Measurements from ENCODE around the gene NT5DC3. TPM values are rescaled to one million over a fixed set of nuclear protein-coding genes. Genes with fewer than 3 reads are reported as not detected.
A peak's percentile ranks its signal among the peaks of the same experiment; 100 is the strongest.

NT5DC3 gene
- total RNA-seq, 2 experiments from 2014 or later = 9.6 TPM

DNA sequence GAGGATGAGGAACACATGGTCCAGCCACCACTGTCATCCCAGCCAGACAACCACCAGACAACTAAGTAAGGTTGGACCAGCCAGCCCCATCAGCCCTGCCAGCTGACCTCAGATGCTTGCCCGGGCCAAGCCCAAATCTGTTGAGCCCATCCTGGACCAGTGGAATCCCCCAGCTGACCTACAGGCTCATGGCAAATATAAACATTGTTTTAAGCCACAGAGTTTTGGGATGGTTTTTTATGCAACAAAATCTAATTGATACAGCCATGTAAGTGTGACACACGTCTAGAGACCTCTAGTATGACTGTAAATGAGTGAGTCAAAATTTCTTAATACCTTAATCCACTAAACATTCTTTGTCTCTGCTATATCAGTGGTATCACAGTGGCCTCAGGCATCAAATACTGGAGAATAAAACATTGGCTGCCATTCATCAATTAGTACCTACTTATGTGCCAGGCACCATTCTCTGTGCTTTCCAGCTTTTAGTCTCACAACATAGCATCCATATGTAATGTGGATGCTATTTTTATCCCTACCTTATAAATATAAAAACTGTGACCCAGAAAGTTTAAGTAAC lies 24.2 kb upstream of the NT5DC3 start:
- Mint-ChIP-seq H3K36me3 (no peaks in the 10 kb centered on the region), H3K4me3 (no peak overlapping the region), H3K27me3 (no peaks in the 10 kb centered on the region), H3K27ac (no peak overlapping the region), H3K4me1 (no peaks in the 10 kb centered on the region), H3K9me3 (no peaks in the 10 kb centered on the region)
- DNase-seq = no peak

DNA sequence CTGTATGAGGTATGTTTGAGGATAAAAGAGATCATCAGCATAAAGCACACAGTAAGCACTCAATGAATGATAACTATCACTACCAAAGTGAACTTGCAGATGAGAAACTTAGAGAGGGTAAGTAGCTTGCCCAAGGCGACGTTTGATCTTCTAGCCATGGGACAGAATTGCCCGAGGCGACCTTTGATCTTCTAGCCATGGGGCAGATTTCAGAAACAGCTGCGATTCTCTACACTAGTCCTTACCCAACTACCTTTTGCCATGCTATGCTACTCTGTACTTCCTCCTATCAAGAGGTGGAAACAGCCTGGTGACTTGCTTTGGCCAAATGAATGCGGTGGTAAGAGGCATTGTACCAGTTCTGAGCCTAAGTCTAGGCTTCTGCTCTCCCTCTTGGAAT lies 23.7 kb upstream of the NT5DC3 start:
- no peak for DNase-seq
- H3K4me3 Mint-ChIP-seq = no peak overlapping the region
- H3K9me3 Mint-ChIP-seq = no peaks in the 10 kb centered on the region
- no peaks in the 10 kb centered on the region for H3K27me3 Mint-ChIP-seq
- H3K36me3 Mint-ChIP-seq = no peaks in the 10 kb centered on the region
- H3K4me1 Mint-ChIP-seq = no peaks in the 10 kb centered on the region
- H3K27ac Mint-ChIP-seq = no peak overlapping the region

DNA sequence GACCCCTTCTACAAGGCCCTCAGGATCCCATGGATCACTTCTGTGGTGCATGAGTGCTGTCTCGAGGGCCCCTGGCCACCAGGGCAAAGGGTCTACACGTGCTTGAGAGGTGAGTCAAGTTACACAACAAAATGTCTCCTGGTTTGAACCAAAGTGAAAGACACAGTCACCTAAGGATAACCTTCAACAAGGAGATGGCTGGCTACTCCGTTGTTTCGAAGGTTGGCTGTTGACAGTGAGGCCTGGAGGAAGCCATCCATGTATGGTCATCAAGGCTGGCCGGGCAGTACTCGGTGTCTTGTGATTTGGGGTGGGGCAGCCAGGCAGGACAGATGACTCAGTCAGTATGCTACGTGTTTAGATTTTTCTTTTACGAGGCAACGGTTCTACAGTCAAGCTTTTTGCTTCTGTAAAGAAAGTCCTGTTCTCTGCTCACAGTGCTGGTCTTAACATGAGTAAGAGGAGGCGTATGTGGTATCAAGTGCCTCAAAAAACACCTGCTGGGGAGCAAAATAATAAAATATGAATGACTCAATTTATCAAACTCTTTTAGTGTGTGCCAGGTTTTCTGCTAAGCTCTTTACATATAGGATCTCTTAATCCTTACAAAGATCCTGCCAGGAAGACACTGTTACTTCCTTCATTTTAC lies 18.0 kb upstream of the NT5DC3 start:
- H3K4me3 Mint-ChIP-seq = no peak overlapping the region
- H3K9me3 Mint-ChIP-seq = no peaks in the 10 kb centered on the region
- H3K4me1 Mint-ChIP-seq = no peaks in the 10 kb centered on the region
- H3K36me3 Mint-ChIP-seq = no peaks in the 10 kb centered on the region
- no peak for DNase-seq
- no peaks in the 10 kb centered on the region for H3K27me3 Mint-ChIP-seq
- H3K27ac Mint-ChIP-seq = no peak overlapping the region

DNA sequence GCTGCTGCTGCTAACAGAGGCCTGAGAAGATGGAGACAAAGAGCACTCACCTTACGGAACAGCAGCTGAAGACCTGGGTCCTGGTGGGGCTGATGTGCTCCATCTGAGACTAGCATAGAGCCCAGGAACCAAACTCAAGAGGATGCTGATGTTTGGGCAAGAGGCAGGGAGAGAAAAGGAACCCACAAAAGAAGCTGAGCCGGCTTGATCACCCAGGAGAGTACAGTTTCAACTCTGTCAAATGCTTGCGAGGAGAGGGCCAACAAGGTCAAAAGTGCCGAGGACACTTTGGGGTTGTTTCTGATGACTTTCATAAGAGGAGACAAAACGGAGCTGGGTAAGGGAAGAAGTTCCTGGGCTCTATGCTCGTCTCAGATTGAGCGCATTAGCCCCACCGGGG lies 17.3 kb upstream of the NT5DC3 start:
- H3K27ac Mint-ChIP-seq = no peak overlapping the region
- H3K36me3 Mint-ChIP-seq = no peaks in the 10 kb centered on the region
- H3K4me3 Mint-ChIP-seq = no peak overlapping the region
- H3K4me1 Mint-ChIP-seq = no peaks in the 10 kb centered on the region
- no peaks in the 10 kb centered on the region for H3K9me3 Mint-ChIP-seq
- DNase-seq = no peak
- no peaks in the 10 kb centered on the region for H3K27me3 Mint-ChIP-seq

DNA sequence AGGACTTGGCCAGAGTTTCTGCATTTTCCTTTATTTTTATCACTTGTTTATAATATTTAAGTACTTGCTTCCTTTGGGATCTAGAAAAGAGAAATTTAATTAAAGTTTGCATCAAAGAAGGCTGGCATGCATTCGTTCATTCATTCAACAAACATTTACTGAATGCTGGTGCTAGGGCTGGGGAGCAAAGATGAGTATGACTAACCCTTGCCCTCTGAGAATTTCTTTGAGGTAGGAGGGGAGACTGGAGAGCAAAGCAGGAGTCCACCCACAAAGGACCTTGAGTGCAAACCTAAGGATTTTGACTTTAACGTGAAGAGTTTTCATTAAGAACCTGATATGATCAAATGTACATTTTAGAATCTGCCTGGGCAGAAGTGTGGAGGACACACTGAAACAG lies 16.1 kb upstream of the NT5DC3 start:
- Mint-ChIP-seq H3K9me3 (no peaks in the 10 kb centered on the region), H3K27ac (no peak overlapping the region), H3K27me3 (no peaks in the 10 kb centered on the region), H3K4me1 (no peaks in the 10 kb centered on the region), H3K4me3 (no peak overlapping the region), H3K36me3 (no peaks in the 10 kb centered on the region)
- DNase-seq = no peak

DNA sequence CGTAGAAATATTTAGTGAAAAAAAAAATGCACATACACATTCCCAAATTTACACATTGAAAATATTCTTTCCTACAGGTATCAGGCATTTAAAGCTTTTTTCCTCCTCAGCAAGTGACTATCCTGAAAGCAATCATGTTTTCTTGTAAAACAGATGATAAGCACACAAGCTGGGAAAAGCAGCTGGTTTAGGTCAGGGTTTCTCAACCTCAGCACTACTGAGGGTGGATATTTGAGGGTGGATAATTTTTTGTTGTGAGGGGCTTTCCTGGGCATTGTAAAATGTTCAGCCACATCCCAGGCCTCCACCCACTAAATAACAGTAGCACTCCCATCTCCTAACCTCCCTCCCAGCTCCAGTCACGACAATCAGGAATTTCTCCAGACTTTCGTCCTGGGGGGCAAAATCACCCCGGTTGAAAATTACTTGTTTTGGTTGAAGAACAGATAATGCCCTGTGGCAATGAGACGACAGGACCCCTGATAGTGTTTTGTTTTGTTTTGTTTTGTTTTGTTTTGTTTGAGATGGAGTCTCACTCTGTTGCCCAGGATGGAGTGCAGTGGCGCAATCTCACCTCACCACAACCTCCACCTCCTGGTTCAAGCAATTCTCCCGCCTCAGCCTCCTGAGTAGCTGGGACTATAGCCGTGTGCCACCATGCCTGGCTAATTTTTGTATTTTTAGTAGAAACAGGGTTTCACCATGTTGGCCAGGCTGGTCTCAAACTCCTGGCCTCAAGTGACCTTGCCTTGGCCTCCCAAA lies 15.0 kb upstream of the NT5DC3 start:
- no peak for DNase-seq
- Mint-ChIP-seq H3K27me3 (no peaks in the 10 kb centered on the region), H3K4me3 (no peak overlapping the region), H3K9me3 (no peaks in the 10 kb centered on the region), H3K36me3 (no peaks in the 10 kb centered on the region), H3K27ac (no peak overlapping the region), H3K4me1 (peaks cover 2% of the 10 kb centered on the region)

DNA sequence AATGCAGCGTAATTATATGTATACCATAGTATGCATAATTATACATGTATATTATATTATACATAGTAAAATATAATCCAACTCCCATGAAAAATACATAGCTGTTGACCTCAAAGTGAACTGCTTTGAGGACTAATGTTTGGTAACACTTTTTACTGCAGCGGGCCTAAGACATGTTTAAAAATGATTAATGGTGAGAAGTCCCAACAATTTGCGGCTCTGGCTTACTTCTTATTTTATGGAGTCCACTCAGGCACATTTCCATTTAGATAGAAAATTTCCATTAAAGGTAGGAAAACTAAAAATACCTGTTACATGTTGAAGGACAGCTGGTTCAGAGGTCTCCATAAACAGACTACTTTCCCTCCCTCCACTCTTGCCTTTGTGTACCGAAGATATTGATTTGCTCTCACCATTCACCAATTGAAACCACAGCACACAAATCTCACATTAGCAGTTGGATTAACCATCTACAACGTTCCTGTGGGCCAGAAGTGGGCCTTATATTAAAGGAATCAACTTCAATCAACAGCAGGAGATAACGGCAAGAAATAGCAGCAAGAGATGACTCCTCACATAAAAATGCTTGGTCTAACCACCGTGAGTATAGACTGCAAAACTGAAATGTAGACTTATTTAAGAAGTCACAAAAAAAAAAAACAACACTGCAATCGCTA lies 14.1 kb upstream of the NT5DC3 start:
- Mint-ChIP-seq H3K4me1 (peaks cover 8% of the 10 kb centered on the region), H3K27me3 (no peaks in the 10 kb centered on the region), H3K9me3 (no peaks in the 10 kb centered on the region), H3K27ac (no peak overlapping the region), H3K36me3 (no peaks in the 10 kb centered on the region), H3K4me3 (no peak overlapping the region)
- DNase-seq = no peak

DNA sequence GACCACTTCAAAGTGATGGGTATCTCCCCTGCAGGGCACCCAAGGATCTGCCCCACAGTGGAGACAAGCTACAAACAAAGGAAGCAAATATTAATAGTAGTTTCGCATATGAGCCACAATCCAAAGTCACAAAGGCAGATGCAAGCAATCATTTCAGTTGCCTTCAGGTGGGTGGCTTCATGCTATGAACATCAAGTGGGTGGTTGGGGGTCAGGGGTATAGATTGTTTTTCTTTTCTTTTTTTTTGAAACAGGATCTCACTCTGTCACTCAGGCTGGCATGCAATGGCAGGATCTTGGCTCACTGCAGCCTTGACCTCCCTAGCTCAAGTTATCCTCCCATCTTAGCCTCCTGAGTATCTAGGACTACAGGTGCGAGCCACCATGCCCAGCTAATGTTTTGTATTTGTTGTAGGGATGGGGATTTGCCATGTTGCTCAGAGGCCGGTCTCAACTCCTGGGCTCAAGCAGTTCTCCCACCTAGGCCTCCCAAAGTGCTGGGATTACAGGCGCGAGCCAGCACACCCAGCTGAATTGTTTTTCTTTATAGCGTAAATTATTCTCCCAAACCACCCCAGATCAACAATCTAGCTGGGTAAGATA lies 13.4 kb upstream of the NT5DC3 start:
- Mint-ChIP-seq H3K27ac (no peak overlapping the region), H3K36me3 (no peaks in the 10 kb centered on the region), H3K9me3 (no peaks in the 10 kb centered on the region), H3K27me3 (no peaks in the 10 kb centered on the region), H3K4me3 (no peak overlapping the region), H3K4me1 (peaks cover 8% of the 10 kb centered on the region)
- DNase-seq = no peak

DNA sequence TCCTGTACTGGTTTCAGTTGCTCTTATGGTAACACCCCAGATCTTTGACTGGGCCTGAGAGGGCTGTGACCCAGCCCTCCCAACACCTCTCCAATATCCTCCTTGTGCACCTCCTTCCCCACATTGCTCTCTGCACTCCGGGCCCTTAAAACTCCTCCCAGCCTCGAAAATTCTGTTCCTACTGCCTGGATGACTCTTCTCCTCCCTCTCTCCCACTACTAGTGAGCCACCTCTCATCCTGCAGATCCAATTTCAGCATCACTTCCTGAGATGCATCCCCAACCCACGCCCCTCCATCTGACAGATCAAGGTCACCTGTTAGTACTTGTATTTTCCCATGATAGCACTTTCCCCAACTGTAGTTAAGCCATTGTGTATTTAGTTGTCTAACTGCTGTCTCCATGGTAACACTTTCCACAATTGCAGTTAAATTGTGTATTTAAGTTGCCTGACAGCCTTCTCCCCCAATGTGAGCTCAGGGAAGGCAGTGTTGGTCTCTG lies 11.5 kb upstream of the NT5DC3 start:
- no peaks in the 10 kb centered on the region for H3K36me3 Mint-ChIP-seq
- peaks cover 8% of the 10 kb centered on the region for H3K4me1 Mint-ChIP-seq
- H3K9me3 Mint-ChIP-seq = no peaks in the 10 kb centered on the region
- H3K27ac Mint-ChIP-seq = no peak overlapping the region
- DNase-seq = no peak
- no peak overlapping the region for H3K4me3 Mint-ChIP-seq
- H3K27me3 Mint-ChIP-seq = no peaks in the 10 kb centered on the region

DNA sequence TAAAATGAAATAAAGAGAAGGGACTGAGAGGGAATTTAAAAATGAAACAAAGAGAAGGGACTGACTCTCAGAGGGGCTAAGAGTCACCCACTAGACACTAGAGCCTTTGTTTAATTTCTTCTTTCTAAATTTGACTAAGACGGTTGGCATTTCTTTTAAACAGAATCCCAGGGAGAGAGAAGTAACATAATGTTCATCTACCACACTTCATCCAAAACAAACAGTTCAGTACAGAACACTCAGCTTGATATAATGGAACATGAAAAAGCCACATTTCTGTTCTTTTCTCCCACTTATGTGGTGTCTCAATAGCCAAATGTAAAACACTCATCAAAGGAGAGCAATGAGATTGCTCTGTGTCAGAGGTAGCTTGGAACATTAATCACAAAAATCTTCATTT lies 10.1 kb upstream of the NT5DC3 start:
- Mint-ChIP-seq H3K36me3 (no peaks in the 10 kb centered on the region), H3K4me3 (no peak overlapping the region), H3K9me3 (no peaks in the 10 kb centered on the region), H3K27ac (peak overlapping the region; percentile 26), H3K27me3 (no peaks in the 10 kb centered on the region), H3K4me1 (peaks cover 8% of the 10 kb centered on the region)
- no peak for DNase-seq

DNA sequence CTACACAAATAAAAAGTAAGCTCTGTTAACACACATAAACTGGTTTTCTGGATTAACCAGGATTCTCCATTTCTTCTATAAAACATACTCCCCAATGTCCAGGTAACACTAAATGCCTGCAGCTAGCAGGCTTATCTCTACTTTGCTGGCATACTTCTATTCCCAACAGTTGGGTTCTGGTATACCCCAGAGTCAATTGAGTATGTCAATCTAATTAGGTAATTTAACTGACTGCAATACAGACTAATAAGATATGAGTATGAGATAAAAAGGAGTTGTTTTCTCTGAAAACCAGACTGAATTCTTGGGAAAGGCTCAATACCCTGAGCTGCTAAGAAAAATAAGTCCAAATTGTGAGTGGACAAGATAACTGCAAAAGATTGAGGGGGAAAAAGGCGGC lies 9.4 kb upstream of the NT5DC3 start:
- H3K9me3 Mint-ChIP-seq = no peaks in the 10 kb centered on the region
- H3K27ac Mint-ChIP-seq = no peak overlapping the region
- DNase-seq = no peak
- no peak overlapping the region for H3K4me3 Mint-ChIP-seq
- H3K27me3 Mint-ChIP-seq = no peaks in the 10 kb centered on the region
- H3K36me3 Mint-ChIP-seq = no peaks in the 10 kb centered on the region
- H3K4me1 Mint-ChIP-seq = peaks cover 8% of the 10 kb centered on the region

DNA sequence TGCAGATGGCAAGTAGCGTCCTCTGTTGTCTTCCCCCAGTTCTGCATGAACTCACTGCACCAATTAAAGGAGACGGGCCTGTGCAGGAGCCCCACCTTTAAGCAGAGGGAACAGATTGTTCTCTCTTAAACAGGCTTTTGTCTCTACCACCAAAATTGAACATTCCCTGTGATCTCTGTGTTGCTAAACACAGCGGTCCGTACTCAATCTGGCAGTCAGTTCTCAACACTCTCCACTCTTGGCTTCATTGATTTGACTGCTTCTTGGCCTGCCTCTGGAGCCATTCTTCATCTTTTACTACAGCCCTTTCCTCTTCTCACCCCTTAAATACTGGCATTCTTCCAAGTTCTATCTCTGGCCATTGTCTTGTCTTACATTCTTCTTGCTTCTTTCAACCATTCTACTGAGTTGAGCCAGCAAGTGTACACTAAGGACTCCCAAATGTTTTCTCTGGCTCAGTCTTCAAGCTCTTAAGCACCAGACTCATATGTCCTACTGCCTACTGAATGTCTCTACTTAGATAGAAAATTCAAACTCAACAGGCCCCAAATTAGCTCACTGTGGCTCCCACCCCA lies 8.0 kb upstream of the NT5DC3 start:
- no peaks in the 10 kb centered on the region for H3K36me3 Mint-ChIP-seq
- H3K9me3 Mint-ChIP-seq = no peaks in the 10 kb centered on the region
- no peak for DNase-seq
- peaks cover 2% of the 10 kb centered on the region for H3K27me3 Mint-ChIP-seq
- H3K4me1 Mint-ChIP-seq = peaks cover 8% of the 10 kb centered on the region
- H3K4me3 Mint-ChIP-seq = no peak overlapping the region
- no peak overlapping the region for H3K27ac Mint-ChIP-seq

DNA sequence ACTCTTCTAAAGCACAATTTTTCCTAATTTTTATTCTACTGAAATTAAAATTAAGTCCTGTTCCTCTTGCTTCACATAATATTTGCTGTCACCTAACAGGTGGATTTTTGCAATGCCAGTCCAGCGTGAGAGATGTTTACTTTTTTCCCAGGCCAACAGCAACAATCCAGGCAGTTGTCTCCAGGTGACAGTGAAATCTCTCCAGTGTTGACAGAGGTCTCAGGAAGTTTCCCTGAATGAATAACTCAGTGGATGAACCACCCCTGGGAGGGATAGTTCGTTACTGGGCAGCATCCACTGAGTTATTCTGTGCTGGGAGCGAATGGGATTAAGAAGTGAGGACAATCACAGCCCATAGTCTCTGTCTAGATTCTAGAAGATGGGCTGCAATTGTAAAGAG lies 7.1 kb upstream of the NT5DC3 start:
- H3K9me3 Mint-ChIP-seq = no peaks in the 10 kb centered on the region
- peaks cover 4% of the 10 kb centered on the region for H3K27me3 Mint-ChIP-seq
- H3K27ac Mint-ChIP-seq = no peak overlapping the region
- no peaks in the 10 kb centered on the region for H3K36me3 Mint-ChIP-seq
- H3K4me1 Mint-ChIP-seq = peaks cover 8% of the 10 kb centered on the region
- no peak overlapping the region for H3K4me3 Mint-ChIP-seq
- DNase-seq = no peak

DNA sequence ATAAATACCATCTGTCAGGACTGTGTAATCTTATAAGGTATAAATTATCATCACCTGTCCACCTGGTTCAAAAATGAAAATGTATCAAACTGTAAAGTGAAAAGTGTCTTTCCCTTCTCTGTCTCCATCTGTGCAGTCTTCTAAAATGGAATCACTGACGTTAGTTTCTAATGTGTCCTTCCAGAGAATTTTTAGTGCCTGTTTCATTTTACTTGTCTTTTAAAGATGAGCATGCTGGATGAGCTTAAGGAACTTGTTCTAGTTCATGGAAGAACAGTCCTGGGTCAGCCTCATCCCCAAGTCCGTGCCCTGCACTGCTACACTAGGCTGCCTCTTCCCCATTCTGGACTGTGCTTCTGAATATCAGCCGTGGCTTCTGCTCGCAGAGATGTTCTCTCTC lies 5.4 kb upstream of the NT5DC3 start:
- H3K36me3 Mint-ChIP-seq = no peaks in the 10 kb centered on the region
- peaks cover 4% of the 10 kb centered on the region for H3K27me3 Mint-ChIP-seq
- H3K4me1 Mint-ChIP-seq = peaks cover 15% of the 10 kb centered on the region
- no peak overlapping the region for H3K4me3 Mint-ChIP-seq
- no peaks in the 10 kb centered on the region for H3K9me3 Mint-ChIP-seq
- no peak overlapping the region for H3K27ac Mint-ChIP-seq
- DNase-seq = no peak

DNA sequence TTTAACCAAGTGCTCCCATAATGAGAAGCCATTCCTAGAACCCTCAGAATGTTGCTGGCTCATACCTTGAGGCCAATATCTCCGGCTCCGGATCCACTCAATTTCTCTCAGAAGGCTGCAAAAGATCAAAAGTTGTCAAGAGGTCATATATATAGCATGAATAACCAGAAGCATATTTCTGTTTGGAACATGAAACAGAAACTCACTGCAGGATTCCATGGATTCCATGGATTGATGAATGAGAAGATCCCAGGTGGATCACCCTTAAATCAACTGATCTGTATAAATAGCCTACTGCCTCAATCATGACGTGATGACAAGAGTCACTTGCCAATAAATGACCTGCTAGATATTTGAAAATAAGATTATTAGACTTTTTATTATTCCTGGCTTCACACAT lies 3.3 kb upstream of the NT5DC3 start:
- no peak for DNase-seq
- no peak overlapping the region for H3K4me3 Mint-ChIP-seq
- peaks cover 13% of the 10 kb centered on the region for H3K4me1 Mint-ChIP-seq
- H3K36me3 Mint-ChIP-seq = peaks cover 2% of the 10 kb centered on the region
- H3K27me3 Mint-ChIP-seq = peaks cover 4% of the 10 kb centered on the region
- H3K27ac Mint-ChIP-seq = no peak overlapping the region
- no peaks in the 10 kb centered on the region for H3K9me3 Mint-ChIP-seq

All from activated naive CD8-positive, alpha-beta T cell treated with anti-CD3 and anti-CD28 coated beads for 36 hours (primary cell).